ENCODE data around the gene PIGQ. TPM values are rescaled to one million over a fixed set of nuclear protein-coding genes. Genes with fewer than 3 reads are reported as not detected.

Gene PIGQ
- total RNA-seq, 1 experiment from 2014 or later, result 58.0 TPM

GRCh38 chr16:534856-535445, 34.8 kb upstream of the PIGQ start:
- no peak overlapping the region for H2BK12ac ChIP-seq (ENCODE audit: insufficient read length, low read depth, low read length)
- H4K91ac ChIP-seq (ENCODE audit: insufficient read length, low read depth, low read length), result no peak overlapping the region
- no peak overlapping the region for H3K27ac Mint-ChIP-seq
- H3K4me1 Mint-ChIP-seq, result peaks cover under 1 to 1% of the 10 kb centered on the region in 2 experiments
- H2AK5ac ChIP-seq (ENCODE audit: insufficient read length, low read length), result no peak overlapping the region
- H3K18ac ChIP-seq (ENCODE audit: insufficient read length, low read depth, low read length), result no peak overlapping the region
- H3K23ac ChIP-seq (ENCODE audit: insufficient read length, low read depth, low read length), result no peak overlapping the region
- H3K9ac ChIP-seq (ENCODE audit: extremely low read depth, insufficient read length, low read length), result no peak overlapping the region
- no peaks in the 10 kb centered on the region for H3K23me2 ChIP-seq (ENCODE audit: insufficient read length, low read depth, low read length, poor library complexity, severe bottlenecking)
- H3K56ac ChIP-seq (ENCODE audit: insufficient read length, low read depth, low read length), result no peak overlapping the region
- no peaks in the 10 kb centered on the region for H3K27me3 Mint-ChIP-seq (ENCODE audit: low read depth)
- no peaks in the 10 kb centered on the region for H3K4me1 ChIP-seq (ENCODE audit: insufficient read depth, low read length)
- H2BK120ac ChIP-seq (ENCODE audit: low read depth, low read length, poor library complexity, severe bottlenecking), result no peak overlapping the region
- no peak overlapping the region for H4K8ac ChIP-seq (replicated peaks; ENCODE audit: insufficient read length, low read depth, low read length)
- TF ChIP-seq CTCF (conservative IDR thresholded peaks at IDR 0.05), result no peak
- H2AFZ ChIP-seq (ENCODE audit: low read length), result no peak overlapping the region
- H3K14ac ChIP-seq (ENCODE audit: insufficient read depth, low read length), result no peak overlapping the region
- no CpG with 5 or more reads among the region's 27 CpGs for WGBS (ENCODE audit: extremely low coverage, insufficient read length, low lambda C conversion rate)
- no peak overlapping the region for H2BK15ac ChIP-seq (ENCODE audit: low read depth, low read length)
- H2BK5ac ChIP-seq (ENCODE audit: insufficient read length, low read length), result no peak overlapping the region
- H3K27ac ChIP-seq (ENCODE audit: insufficient read length, low read depth, low read length), result no peak overlapping the region
- H3K9me3 ChIP-seq (ENCODE audit: control insufficient read depth, low read depth, low read length), result no peaks in the 10 kb centered on the region
- H3K79me1 ChIP-seq (ENCODE audit: insufficient read depth, low read depth, low read length, poor library complexity, severe bottlenecking), result no peaks in the 10 kb centered on the region
- H3K9me3 Mint-ChIP-seq, result no peaks in the 10 kb centered on the region
- peaks cover 9% of the 10 kb centered on the region; the same call in 1 of the 2 replicates for H3K79me2 ChIP-seq (ENCODE audit: insufficient read depth, low read length)
- H3K4me2 ChIP-seq (ENCODE audit: insufficient read depth, insufficient read length, low read length), result no peak overlapping the region
- H3K36me3 Mint-ChIP-seq (ENCODE audit: insufficient read depth in 1 of 3, low read depth in 3 of 3), result peaks cover 3 to 13% (median 8%) of the 10 kb centered on the region in 3 experiments; a peak in 6 of 7 replicates
- H3K4me3 Mint-ChIP-seq, result no peak overlapping the region
- no peak overlapping the region for H3T11ph ChIP-seq (ENCODE audit: low read length)
- no peak overlapping the region for H3K4ac ChIP-seq (ENCODE audit: low read depth, low read length)
- H2BK20ac ChIP-seq (ENCODE audit: low read depth, low read length, poor library complexity, severe bottlenecking), result no peak overlapping the region
- H4K20me1 ChIP-seq (ENCODE audit: control insufficient read depth, insufficient read depth, insufficient read length), result peaks cover 2% of the 10 kb centered on the region
- no peak overlapping the region for H4K5ac ChIP-seq (ENCODE audit: insufficient read length, low read depth, low read length)
- DNase-seq, result no peak
- H3K27me3 ChIP-seq (ENCODE audit: insufficient read depth, low read length), result no peaks in the 10 kb centered on the region
